Left renal pelvis (tissue), 4 donors: ENCODE data around the gene TNIP1. TPM values are rescaled to one million over a fixed set of nuclear protein-coding genes. Genes with fewer than 3 reads are reported as not detected.

ENCODE experiments used
- DNase-seq, 4 donors: peaks; one replicate each; pipeline ENCODE4 v3.0.0-alpha.2; 2013; ENCODE audit warnings: low read depth in 4 of 4, low spot score in 3 of 4
- polyA plus RNA-seq, 4 donors: library from polyadenylated mRNA; unstranded; fragments of 120-200 nt; gene quantifications; one replicate each; pipeline ENCODE4 v1.2.1, GENCODE V29; 2013; ENCODE audit not compliant: insufficient read length in 4 of 4

TNIP1 gene
- polyA plus RNA-seq, 4 donors: 47.0 to 75.2 (median 68.8) TPM

DNA sequence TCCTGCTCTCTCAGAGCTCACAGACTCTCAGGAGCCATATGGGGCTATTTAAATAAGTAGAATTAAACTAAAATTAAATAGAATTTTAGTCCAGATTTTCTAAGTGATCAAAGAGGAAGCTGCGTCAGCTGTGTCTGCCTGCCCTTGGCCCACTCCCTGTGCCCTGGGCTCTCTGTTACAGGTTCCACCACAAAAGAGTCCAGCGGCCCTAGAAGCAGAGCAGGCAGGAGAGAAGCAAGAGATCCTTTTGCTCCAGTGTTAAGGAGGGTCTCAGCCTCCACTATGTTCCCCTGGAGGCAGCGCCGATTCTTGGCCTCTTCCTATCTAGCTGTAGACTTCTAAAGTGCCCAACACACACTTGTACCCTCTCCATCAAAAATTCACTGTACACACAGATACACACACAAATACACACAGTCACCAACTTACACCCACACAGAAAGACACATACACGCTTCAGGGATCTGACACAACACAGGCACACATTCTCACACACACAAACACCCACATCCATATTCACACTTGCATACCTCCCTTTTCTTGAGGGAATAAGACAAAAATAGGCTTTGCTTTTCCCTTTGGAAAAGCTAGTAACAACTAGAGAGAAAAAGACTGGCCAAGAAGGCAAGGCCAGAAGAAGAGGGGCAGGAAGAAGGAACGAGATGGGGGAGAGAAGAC is 5.5 kb upstream of the TNIP1 start:
- DNase-seq: no peak

DNA sequence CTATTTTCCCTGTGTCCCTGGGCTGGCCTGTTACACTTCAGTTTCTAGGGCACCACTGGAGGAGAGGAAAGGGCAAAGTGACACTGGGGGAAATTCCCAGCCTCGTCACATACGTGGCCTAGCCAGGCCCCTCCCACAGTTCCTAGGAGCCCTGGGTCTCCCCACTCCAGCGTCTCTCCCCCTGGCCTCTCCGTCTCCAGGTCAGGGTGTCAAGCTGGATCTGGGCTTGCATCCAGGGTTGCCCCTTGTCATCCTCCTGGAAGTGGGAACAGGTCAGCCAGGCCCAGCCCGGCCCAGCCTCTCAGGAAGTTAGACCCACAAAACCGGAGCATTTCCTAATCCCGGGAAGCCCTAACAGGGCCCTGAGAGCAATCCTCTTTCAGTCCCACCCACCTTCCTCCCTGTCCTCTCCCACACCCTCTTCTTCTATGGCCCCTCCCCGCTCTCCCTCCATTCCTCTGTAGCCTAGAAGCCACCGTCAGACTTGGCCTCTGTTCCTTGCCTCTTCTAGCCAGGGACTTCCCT is 4.7 kb upstream of the TNIP1 start:
- no peak for DNase-seq

DNA sequence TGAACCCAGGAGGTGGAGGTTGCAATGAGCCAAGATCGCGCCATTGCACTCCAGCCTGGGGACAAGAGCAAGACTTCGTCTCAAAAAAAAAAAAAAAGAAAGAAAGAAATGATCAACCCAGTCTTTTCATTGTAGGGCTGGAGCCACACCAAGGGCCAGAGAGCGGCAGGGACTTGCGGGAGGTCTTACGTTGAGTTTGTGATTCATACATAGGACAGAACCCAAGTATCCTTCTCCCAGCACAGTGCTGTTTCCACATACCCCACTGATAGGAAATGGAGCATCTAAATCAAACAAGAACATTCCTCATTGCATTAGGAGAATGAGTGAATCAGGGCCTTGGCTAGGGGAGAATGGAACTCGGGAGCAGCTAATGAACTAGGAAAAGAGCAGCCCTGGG is 3.5 kb upstream of the TNIP1 start:
- no peak for DNase-seq

DNA sequence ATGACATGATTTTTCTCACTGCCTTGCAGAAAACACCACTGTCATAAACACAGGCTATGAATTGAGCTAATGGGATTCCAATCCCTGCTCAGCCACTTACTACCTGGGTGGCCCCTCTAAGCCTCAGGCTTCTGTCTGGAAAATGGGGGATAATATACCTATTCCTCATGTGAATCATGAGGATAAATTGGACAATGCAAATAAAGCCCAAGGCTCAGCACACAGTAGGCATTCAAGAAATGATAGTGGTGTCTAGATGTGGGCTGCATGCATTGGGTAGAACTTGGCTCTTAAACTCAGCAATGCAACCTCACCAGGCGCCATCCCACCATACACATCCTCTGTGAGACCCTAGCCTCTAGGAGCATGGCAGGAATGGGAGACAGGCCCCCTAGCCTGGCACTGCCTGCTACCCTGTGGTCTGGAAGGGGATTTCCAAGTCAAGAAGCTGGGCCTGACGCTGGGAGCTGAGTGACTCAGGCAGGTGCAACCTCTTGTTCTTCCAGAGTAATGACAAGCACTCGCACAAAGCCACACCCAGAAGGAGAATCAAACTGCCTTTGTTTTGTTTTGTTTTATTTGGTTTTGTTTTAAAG is 2.3 kb upstream of the TNIP1 start:
- no peak for DNase-seq

DNA sequence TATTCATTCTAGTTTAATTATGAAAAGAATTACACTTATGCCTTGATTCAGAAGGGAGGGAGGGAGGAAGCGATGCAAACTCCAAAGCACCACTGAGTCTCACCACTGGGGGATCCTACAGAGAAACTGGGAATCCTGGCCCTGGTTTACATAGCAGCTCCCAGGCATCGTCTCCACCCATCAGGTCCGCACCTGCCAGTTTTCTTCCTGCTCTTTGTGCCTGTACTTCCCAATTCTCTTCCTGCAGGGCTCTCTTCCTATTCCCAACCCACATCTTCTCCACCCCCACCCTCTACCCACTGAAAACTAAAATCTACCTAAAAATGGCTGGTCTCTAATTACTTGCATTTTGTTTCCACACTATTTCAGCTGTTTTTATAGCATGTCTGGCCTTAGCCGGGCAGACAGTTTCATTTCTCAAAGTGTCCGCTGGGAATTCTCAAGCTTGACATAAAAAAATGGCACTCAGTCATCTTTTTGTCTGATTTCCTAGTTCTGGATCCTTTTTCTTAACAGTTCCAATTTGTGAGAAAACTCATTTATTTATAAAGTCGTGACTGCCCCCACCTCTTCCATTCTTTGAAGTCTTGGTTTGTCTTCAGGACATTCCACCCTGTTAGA is 1.6 kb upstream of the TNIP1 start:
- DNase-seq: no peak

DNA sequence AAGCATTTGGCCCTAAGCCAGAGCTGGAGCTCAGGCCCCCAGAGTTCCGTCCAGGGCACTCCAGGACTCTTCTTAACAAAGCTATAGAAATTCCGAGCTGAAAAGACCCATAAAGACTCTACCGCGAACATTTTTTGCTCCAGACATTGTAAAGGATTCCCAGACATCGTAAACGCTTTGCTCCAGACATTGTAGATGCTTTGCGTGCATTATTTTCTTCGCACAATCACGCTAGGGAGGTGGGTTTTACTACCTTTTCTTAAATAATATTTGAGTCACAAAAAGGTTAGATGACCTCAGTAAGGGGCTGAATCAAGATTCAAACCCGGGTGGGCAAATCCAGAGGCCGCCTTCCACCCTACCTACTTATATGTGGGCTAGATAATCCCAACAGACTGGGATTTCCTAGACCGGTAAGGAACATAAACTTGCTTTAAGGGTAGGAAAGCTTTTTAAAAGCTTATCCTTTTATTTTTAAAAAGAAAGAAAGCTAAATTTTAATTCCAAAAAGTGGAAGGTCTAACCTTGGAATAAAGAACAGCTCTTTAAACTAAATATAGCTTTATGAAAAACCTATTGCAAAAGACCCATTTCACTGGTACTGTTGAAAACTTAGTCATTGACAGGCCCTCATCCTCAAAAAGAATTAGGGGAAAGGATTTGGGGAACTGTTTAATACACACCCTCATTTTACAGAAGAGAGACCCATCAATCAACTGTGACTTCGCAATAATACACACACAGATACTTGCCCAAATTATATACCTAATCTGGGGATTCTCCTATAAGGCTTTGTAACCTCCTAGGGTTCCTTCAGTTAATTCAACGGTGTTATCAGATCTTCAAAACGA is 822 bp upstream of the TNIP1 start:
- peak in 2 of 4 donors; percentile 73 to 75 for DNase-seq

DNA sequence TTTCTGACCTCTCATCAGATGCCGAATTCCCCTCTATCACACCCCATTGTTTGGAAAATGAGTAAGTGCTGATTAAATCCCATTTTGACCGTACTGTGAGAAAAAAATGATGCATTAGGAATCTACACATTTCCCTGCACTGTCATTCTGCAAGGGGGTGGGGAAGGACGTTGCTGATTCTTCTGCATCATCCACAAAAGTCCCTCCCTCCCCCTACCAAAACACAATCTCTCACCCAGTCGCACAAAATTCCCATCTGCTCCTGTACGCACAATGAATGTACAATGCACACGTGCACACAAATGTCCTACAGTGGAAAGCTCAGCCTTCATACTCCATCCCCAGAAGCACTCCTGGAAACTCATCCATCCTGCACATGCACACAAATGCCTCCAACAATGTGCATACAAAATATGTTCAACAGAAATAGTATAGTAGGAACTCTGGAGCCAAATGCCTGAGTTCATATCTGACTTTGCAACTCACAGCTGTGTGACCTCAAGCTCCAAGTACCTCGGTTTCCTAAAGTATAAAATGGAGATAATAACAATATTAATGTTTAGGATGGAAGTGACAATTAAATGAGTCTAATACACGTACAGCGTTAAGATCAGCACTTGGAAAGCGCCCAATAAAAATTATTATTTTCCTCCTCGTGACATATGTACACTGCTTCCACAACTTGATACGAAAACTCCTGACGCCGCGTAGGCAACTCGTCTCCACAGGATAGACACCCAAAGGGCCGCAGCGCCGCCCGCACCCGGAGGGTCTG is 809 bp downstream of the TNIP1 start:
- no peak for DNase-seq

DNA sequence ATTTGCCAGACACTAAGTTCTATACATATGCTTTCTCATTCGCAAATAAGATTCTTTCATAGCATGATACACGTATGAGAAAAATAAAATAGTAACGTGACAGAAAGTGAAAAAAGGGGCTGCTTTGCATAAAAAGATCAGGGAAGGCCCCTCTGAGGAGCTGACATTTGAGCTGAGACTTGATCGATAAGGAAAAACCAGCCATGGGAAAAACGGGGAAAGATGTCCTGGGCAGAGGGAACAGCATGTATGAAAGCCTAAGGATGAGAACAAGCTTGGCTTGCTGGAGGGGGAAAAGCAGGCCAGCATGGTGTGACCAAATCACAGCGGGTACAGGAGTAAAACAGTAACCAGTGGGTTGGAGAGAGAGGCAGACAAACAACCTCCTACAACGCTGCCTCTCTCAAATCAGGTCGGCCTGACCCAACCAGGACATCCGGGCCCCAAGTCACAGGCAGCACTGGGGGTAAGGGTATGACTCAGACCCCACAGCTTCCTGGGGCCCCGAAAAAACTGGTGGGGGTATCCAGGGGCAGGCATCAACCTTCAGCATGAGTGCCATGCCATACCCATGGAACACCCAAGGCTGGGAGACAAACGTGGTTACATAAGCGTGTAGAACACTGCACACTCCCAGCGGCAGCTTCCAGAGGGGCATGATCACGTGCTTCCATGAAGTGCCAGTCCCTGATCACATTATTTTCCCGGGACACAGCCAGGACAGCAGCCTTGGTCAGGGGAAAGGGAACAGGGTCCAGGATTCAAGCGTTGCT is 2.2 kb downstream of the TNIP1 start:
- no peak for DNase-seq

DNA sequence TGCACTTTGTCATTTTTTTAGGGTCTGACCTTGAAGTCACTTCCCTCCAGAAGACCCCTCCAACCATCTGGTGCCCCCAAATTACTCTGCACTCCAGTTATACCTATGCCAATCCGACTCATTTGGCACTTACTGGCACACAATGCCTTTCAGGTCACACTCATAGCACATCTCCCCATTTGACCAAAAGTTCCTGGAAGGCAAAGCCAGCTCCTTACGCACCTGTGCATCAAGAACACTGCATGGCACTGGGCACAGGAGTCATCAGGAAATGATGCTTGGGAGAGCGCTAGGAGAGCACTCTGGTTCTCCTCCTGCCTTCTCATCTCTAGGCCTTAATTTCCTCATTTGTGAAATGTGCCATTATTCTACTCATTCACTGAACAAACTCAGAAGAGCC is 2.9 kb downstream of the TNIP1 start:
- no peak for DNase-seq

DNA sequence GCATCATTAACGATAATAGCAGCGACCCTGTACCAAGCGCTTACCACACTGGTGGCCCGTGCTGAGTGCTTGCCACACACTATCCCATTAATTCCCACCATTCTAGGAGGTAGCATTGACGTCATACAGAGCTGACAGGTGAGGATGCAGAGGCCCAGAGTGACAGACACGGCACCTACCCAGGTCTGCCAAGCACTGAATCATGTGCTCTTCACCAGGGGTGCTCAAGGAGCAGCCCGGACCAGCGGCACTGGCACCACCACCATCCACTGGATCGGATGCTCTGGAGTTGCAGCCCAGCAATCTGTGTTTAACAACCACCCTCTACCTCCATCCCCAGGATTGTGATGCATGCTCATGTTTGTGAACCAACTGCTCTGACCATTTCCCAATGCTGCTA is 3.4 kb downstream of the TNIP1 start:
- no peak for DNase-seq

DNA sequence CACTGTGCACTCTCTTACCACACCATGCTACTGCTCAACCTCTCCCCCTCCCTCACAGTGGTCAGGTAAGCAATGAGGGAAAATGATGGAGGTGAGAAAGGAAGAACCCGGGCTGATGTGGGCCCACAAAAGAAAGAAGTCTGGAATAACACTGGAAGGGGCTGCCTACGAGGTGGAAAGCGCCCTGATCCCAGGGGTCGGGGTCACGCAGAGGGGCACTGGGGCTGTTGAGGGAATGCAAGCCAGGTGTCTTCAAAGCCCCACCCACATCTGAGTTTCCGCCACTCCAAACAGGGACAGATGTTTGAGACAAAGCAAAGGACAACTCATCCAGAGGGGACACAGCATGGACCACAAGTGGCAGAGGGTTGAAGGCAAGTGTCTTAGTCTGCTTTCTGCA is 4.2 kb downstream of the TNIP1 start:
- no peak for DNase-seq

DNA sequence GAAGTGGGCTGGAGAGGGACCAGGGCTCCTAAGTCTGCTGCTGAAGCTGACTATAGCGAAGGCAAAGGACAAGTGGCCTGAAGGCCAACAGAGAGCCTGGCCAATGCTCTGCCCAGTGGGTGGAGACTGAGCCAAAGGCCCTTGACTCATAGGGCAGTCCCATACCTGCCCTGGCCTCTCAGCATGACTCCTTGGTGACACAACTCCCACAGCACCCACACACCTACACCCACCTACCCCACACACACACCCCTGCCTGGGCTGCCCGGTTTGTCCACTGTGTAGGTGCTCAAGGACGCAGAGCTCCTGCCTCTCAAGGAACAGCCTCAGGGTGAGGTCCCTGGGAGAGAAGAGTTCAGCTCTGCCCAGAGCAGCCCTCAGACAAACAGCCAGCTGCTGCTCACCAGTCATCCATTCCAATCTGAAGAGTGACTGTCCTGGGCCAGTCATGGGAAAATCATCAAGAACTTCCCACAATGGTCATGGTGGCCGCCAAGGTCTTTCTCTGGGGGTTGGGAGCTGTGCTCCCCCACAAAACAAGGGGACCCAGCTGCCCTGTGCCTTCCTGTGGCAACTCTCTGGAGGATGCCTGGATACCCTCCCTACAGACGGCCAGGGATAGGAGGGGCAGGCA is 5.0 kb downstream of the TNIP1 start:
- no peak for DNase-seq

DNA sequence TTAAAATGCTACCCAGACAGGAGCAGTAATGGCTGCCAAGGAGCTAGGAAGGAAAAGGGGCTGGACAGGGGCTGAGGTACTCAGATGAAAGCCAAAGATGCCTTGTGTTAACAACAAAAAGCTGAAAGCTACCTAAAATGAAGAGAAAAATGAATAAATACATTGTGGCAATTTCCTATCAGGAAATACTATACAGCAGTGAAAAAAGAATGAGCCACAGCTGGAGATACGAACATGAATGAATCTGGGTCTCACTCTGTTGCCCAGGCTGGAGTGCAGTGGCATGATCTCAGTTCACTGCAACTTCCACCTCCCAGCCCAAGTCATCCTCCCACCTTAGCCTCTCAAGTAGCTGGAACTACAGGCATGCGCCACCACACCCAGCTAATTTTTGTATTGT is 6.3 kb downstream of the TNIP1 start:
- no peak for DNase-seq

DNA sequence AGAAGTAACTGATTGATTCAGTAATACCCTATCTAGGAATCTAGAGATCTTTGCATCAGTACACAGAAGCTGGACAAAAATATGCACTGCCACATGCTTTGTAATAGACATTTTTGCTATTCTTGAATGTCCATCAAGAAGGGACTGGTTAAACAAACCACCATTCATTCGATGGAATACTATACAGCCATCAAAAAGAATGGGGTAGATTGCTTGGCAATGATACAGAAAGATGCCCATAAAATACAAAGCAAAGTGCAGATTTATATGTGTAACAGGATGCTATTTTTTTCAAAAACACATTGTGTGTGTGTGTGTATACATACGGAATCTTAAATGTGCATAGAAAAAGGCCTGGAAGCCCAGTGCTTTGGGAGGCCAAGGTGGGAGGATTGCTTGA is 7.6 kb downstream of the TNIP1 start:
- DNase-seq: no peak

DNA sequence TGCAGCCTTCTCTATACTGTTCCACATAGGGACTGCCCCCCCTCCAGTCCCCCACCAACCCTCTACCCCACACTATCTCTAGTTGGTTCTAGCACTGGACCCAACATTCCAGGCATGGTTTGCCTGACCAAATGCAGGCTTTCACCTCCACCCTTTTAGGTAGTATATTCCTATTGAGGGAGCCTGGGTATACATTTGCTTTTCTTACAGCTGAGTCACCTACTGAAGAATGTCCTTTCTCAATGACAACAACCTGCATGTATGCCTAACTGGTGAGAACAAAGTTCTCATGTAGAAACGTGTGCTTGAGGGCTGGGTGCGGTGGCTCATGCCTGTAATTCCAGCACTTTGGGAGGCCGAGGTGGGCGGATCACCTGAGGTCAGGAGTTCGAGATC is 8.2 kb downstream of the TNIP1 start:
- no peak for DNase-seq

DNA sequence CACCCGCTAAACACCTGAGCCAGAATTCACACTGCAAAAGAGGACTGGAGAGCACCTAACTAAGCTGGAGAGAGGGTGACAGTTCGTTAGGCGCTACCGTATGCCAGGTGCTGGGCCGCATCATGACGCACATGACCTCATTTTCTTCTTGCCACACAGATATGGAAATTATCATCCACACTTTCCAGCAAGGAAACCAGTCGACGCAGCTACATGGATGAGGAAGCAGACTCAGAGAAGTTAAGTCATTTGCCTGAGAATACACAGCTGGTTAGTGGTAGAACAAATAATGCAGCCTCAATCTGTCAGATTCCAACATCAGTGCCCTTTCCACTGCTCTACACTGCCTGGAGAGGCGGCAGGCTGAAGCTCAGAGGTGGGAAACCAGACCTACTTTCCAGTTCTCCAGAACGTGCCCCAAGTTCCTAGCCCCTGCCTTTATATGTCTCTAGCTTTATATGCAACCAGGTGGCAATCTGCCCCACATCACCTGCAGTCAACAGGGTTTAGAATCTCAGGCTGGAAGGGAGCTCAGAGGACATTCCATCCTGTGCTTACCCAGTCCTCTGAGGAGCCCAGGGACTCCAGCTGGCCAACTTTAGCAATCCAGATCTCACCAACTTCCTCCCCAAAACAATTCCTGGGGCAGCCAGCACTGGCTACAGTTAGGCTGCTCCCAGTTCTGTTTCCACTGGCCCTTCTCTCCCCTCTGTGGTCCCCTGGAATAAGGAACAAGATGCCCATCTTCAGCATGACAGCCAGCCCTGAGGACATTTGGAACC is 8.8 kb downstream of the TNIP1 start:
- no peak for DNase-seq

DNA sequence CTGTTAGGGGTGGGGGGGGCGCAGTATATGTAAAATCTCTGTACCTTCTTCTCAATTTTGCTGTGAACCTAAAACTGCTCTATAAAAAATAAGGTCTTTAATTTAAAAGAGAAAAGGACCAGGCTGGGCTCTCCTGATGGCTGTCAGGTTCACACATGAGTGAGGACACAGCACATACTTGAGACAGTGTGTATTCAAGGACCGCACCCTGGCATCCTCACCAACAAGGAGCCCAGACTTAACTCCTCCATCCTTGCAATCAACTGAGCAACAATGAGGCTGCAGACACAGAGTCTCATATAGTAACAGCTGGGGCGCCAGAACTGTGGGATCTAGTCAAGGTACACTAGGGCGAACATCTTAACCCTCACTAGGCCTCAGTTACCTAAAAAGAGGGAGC is 9.8 kb downstream of the TNIP1 start:
- DNase-seq: no peak

DNA sequence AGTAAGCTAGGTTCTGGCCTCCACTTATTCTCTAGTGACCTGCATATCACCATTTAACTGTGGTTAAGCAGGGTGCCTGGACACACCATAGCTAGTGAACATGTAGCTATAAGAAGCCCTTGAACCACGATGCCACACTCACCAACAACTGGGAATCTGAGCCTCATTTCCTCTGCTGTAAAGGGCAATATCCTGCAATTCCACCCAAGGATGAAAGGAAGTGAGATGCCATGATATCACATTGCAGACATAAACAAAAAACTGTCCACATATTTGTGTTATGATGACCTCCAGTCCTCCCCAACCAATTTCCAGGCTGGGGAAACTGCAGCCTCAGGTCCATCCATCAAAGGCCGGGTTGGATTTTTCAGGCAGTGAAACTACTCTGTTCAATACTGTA is 10.4 kb downstream of the TNIP1 start:
- no peak for DNase-seq
